Measurements from ENCODE around the gene PLA2G6. TPM values are rescaled to one million over a fixed set of nuclear protein-coding genes. Genes with fewer than 3 reads are reported as not detected.

The PLA2G6 gene
- total and polyA plus RNA-seq, 2 of the 13 experiments (the other 11 are each of a cell fraction or from before 2014, with no cell fraction given): 4.8 to 11.5 TPM

DNA sequence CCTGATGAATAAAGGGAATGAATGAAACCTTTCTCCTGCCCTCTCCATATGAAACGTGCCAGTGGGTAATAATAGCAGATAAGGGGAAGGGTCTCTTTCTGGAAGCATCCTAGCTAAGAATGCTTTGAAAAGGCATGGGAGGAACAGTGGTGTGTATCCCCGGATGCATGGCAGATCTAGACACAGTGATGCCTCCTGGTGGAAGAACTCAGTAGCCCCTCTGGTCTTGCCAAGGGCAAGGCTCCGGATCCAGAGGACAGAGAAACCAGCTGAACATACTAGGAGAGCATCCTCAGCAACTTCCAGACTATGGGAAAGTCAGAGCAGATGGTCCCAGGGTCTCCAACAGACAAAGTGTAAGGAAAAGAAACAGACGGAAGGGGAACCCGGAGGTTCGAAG lies 77.5 kb downstream of the PLA2G6 start (continued):
- no peak for TF ChIP-seq MXD4 (CRISPR knock-in tag; IDR thresholded peaks at IDR 0.05)
- no peak for TF ChIP-seq XBP1 (CRISPR knock-in tag; IDR thresholded peaks at IDR 0.05)
- peak; percentile 16; the same call in 1 of the 2 replicates for TF ChIP-seq SMC3 (IDR thresholded peaks at IDR 0.05; ENCODE audit: low read length)
- TF ChIP-seq PHF20 (CRISPR knock-in tag; IDR thresholded peaks at IDR 0.05): no peak

DNA sequence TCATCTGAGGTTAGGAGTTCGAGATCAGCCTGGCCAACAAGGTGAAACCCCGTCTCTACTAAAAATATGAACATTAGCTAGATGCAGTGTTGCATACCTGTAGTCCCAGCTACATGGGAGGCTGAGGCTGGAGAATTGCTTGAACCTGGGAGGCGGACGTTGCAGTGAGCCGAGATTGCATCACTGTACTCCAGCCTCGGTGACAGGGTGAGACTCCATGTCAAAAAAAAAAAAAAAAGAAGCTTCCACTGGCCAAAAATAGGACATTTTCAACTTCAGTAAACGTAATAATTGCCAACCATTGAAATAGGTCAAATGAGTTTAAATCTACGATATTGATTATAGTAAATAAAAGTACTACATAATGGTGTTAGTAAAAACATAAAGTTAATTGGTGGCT lies 78.0 kb downstream of the PLA2G6 start:
- intact Hi-C loops (cut with micrococcal nuclease; ENCODE audit: unreplicated experiment): no loop called here
- no peak overlapping the region for H3K27ac ChIP-seq (ENCODE audit: extremely low read length, insufficient read depth, low read length)
- CTCF ChIA-PET (ENCODE audit: low intra/inter-chr PET ratio, low total read pairs): no interaction called here
- no peak overlapping the region for H3K9ac ChIP-seq (ENCODE audit: insufficient read depth, low read depth, low read length)
- no peak overlapping the region for H3K4me2 ChIP-seq (ENCODE audit: low read depth, low read length)
- H3K79me2 ChIP-seq (ENCODE audit: insufficient read depth, low read length): no peaks in the 10 kb centered on the region
- no peak for TF ChIP-seq ZNF652 (CRISPR knock-in tag; IDR thresholded peaks at IDR 0.05; ENCODE audit: borderline replicate concordance, low read depth)
- TF ChIP-seq PITX1 (CRISPR knock-in tag; IDR thresholded peaks at IDR 0.05): no peak
- TF ChIP-seq ZNF274 (CRISPR knock-in tag; IDR thresholded peaks at IDR 0.05): no peak
- TF ChIP-seq ZIK1 (CRISPR knock-in tag; IDR thresholded peaks at IDR 0.05; ENCODE audit: borderline replicate concordance, low read depth): no peak
- no peak for TF ChIP-seq MEF2D (CRISPR knock-in tag; IDR thresholded peaks at IDR 0.05)
- no peak for TF ChIP-seq ZNF782 (CRISPR knock-in tag; IDR thresholded peaks at IDR 0.05; ENCODE audit: borderline replicate concordance)
- no peak for TF ChIP-seq ZNF329 (CRISPR knock-in tag; IDR thresholded peaks at IDR 0.05; ENCODE audit: low read depth)
- TF ChIP-seq MYC (CRISPR knock-in tag; IDR thresholded peaks at IDR 0.05; ENCODE audit: borderline replicate concordance): no peak
- TF ChIP-seq HDAC1 (CRISPR knock-in tag; IDR thresholded peaks at IDR 0.05): no peak
- TF ChIP-seq ZNF569 (CRISPR knock-in tag; IDR thresholded peaks at IDR 0.05; ENCODE audit: borderline replicate concordance): no peak
- no peak for TF ChIP-seq ZNF17 (CRISPR knock-in tag; IDR thresholded peaks at IDR 0.05)
- no TSS peak for BruUV-seq (replicated peaks)
- H3K9me3 ChIP-seq (ENCODE audit: low read length): no peaks in the 10 kb centered on the region
- no peaks in the 10 kb centered on the region; the same call in 1 of the 2 replicates for H4K20me1 ChIP-seq (ENCODE audit: insufficient read depth, low read length)
- ATAC-seq (no peak), DNase-seq (ENCODE audit: low spot score) (no peak), FAIRE-seq (no peak)
- H3K4me3 ChIP-seq (replicated peaks in 1 of 3; ENCODE audit: insufficient read depth in 1 of 3, low read depth in 2 of 3, low read length in 3 of 3): no peak overlapping the region
- no peak overlapping the region for H2AFZ ChIP-seq (ENCODE audit: low read length)
- no peaks in the 10 kb centered on the region for H3K27me3 ChIP-seq (ENCODE audit: control insufficient read depth in 1 of 2, insufficient read depth in 2 of 2, low read length in 2 of 2)
- in situ Hi-C loops (cut with HindIII; ENCODE audit: extremely low pct_ligation_motif_present, low pct_unique_long_range_greater_than_20kb): no loop called here
- POLR2A ChIA-PET: no interaction called here
- WGBS (ENCODE audit: low lambda C conversion rate): 85% methylated on average over 8 of the region's 8 CpGs
- peaks cover 21% of the 10 kb centered on the region for H3K4me1 ChIP-seq (ENCODE audit: insufficient read depth, low read length)
- peaks cover 2 to 15% of the 10 kb centered on the region in 2 experiments; a peak in 2 of 5 replicates for H3K36me3 ChIP-seq (replicated peaks in 1 of 2; ENCODE audit: control insufficient read depth in 1 of 2, insufficient read depth in 2 of 2, low read length in 2 of 2)
